ENCODE measurements around the gene TMEM109. TPM values are rescaled to one million over a fixed set of nuclear protein-coding genes. Genes with fewer than 3 reads are reported as not detected.

Gene TMEM109
- total and polyA plus RNA-seq, 9 of the 15 experiments (the other 6 are each of a cell fraction or from before 2014, with no cell fraction given): 9.2 to 71.3 (median 30.5) TPM

- TF ChIP-seq TBL1XR1 (IDR thresholded peaks at IDR 0.05; ENCODE audit: low read length in 2 of 2) (0 out of 4 replicates have a peak, but pooled peaks of 1 of the 2 experiments have one; percentile 16), BCL6 (CRISPR knock-in tag; IDR thresholded peaks at IDR 0.05) (0 out of 2 replicates have a peak, but pooled peaks have one; percentile 65), CBFB (CRISPR knock-in tag; IDR thresholded peaks at IDR 0.05) (peak; percentile 19; the same call in 1 of the 2 replicates), RBBP5 (IDR thresholded peaks at IDR 0.05; ENCODE audit: borderline replicate concordance, insufficient read depth, low read length, poor library complexity, severe bottlenecking) (peak; percentile 61), RNF2 (IDR thresholded peaks at IDR 0.05) (peak; percentile 70), JUN (IDR thresholded peaks at IDR 0.05; ENCODE audit: borderline replicate concordance, low read depth, low read length) (peak; percentile 46; the same call in 1 of the 2 replicates), JUN (CRISPR knock-in tag; IDR thresholded peaks at IDR 0.05; ENCODE audit: borderline replicate concordance) (peak; percentile 71; the same call in 1 of the 2 replicates), NCOA6 (IDR thresholded peaks at IDR 0.05) (no peak), ZNF384 (IDR thresholded peaks at IDR 0.05; ENCODE audit: low read depth, low read length) (no peak), SRF (CRISPR knock-in tag; IDR thresholded peaks at IDR 0.05) (peak in 1 of 2 experiments; percentile 39; a peak in 1 of 4 replicates), ZNF445 (CRISPR knock-in tag; IDR thresholded peaks at IDR 0.05; ENCODE audit: low read depth) (no peak), RHOXF2B (CRISPR knock-in tag; conservative IDR thresholded peaks at IDR 0.05) (0 out of 2 replicates have a peak, but pooled peaks have one; percentile 62), TRIM24 (IDR thresholded peaks at IDR 0.05) (no peak), MEIS2 (IDR thresholded peaks at IDR 0.05; ENCODE audit: partially characterized antibody) (peak; percentile 88), ARNT (IDR thresholded peaks at IDR 0.05) (peak in 1 of 2 experiments; percentile 15; a peak in 1 of 4 replicates), TAF7 (tag; IDR thresholded peaks at IDR 0.05) (no peak; the same call in 1 of the 2 replicates), PHF21A (IDR thresholded peaks at IDR 0.05; ENCODE audit: borderline replicate concordance, low read depth) (no peak), ZNF592 (IDR thresholded peaks at IDR 0.05) (peak; percentile 89), EGR1 (conservative IDR thresholded peaks at IDR 0.05) (peak; percentile 53), ASH1L (IDR thresholded peaks at IDR 0.05; ENCODE audit: borderline replicate concordance, low read depth, partially characterized antibody) (peak; percentile 43), TEAD1 (CRISPR knock-in tag; IDR thresholded peaks at IDR 0.05) (peak in 1 of 2 experiments; percentile 85; a peak in 3 of 4 replicates), ELF4 (CRISPR knock-in tag; IDR thresholded peaks at IDR 0.05) (0 out of 2 replicates have a peak, but pooled peaks have one; percentile 60), GABPA (tag; conservative IDR thresholded peaks at IDR 0.05; ENCODE audit: low read depth) (peak; percentile 70), ZBTB7A (IDR thresholded peaks at IDR 0.05; ENCODE audit: borderline replicate concordance, control insufficient read depth, low read depth, low read length) (peak; percentile 58)
Measured at GRCh38 chr11:60913793-60914632, at the start of gene TMEM109 (continued).

Measured in K562 (cell line).